GM19099 (cell line): ENCODE results near the gene RPS6KB2.

Source experiments
- POLR2A ChIP-seq: IDR thresholded peaks from 3 replicates; pipeline ENCODE4 v1.6.1; 2011; ENCODE audit warnings: low read depth; ENCODE audit not compliant: insufficient read length; ENCODE audit errors: extremely low read depth

RPS6KB2 gene

GRCh38 chr11:67439321-67440228 is 11.3 kb downstream of the RPS6KB2 start:
- peak; percentile 10 for TF ChIP-seq POLR2A

GRCh38 chr11:67440229-67441097 is 12.2 kb downstream of the RPS6KB2 start:
- no peak for TF ChIP-seq POLR2A

DNA sequence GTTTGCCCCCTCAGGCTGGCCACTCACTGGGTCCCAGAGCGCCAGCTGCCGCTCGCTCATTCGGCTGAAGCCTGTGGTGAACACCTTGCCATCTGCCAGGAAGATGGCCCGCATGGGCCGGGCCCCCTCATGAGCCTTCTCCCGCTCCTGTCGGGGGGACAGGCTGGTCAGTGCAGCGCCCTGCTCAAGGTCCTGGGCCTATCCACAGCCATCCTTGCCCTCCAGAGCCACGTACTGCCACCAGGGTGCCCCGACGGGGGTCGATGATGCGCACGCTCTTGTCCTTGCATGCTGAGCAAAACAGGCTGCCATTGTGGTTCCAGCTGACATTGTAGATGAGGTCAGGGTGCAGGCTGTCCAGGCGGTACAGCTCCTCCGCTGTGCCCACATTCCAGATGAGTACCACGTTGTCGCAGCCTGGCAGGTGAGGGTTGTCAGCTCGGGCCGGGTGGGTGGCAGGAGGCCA is 12.8 kb downstream of the RPS6KB2 start:
- TF ChIP-seq POLR2A = peak; percentile 17

- no peak for TF ChIP-seq POLR2A
Measured at GRCh38 chr11:67441731-67442351, 13.5 kb downstream of the RPS6KB2 start.

DNA sequence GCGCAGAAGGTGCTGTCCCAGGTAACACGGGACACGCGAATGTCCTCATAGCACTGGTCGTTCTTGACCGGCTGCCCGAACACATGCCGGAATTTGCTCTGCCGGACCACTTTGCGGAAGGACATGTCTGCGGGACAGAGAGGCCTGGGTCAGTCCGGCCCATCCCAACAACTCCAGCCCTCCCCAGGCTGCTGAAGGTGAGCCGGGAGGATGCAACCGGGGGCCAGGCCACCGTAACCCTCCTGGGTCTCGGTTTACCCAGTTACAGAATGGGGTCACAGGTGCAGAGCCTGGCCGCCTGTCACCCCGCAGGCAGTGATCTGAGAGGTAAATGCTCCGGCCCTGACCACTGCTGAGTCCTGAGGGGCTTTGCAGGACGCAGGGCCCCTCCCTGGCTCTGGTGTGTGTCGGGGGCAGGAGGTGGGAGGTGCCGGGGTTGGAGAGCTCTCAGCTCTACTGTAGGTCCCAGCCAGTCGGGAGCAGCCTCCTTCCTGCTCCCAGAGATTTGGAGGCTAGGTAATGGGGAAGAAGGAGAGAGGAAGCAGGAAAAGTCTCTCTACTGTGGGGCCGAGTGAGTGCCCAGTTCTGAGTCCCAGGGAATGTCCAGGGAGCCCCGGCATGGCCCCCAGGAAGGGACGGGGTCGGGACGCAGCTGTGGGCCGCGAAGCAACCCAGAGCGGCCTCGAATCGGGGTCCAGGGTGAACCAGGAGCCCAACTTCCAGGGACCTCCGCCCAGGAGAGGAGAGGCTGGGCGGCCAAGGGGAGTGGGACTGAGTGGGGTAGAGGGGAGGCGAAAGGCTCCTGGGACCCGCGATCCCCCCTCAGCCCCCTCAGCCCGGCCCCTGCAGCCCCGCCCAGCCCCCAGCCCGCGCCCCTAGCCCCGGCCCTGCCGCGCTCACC is 14.5 kb downstream of the RPS6KB2 start:
- TF ChIP-seq POLR2A = no peak

DNA sequence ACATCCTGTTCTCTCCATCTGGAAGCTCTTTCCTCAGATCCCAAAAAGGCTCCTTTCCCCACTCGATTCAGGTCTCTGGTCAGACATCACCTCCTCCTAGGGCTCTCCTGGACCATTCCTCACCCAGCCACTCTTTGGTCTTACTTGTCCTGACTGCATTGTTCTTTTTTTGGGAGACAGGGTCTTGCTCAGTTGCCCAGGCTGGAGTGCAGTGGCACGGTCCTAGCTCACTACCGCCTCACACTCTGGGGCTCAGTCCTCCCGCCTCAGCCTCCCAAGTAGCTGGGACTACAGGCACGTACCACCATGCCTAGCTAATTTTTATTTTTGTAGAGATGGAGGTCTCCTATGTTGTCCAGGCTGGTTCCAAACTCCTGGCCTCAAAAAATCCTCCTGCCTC is 17.2 kb downstream of the RPS6KB2 start:
- no peak for TF ChIP-seq POLR2A

- TF ChIP-seq POLR2A = no peak
Measured at GRCh38 chr11:67448220-67448609, 19.9 kb downstream of the RPS6KB2 start.

DNA sequence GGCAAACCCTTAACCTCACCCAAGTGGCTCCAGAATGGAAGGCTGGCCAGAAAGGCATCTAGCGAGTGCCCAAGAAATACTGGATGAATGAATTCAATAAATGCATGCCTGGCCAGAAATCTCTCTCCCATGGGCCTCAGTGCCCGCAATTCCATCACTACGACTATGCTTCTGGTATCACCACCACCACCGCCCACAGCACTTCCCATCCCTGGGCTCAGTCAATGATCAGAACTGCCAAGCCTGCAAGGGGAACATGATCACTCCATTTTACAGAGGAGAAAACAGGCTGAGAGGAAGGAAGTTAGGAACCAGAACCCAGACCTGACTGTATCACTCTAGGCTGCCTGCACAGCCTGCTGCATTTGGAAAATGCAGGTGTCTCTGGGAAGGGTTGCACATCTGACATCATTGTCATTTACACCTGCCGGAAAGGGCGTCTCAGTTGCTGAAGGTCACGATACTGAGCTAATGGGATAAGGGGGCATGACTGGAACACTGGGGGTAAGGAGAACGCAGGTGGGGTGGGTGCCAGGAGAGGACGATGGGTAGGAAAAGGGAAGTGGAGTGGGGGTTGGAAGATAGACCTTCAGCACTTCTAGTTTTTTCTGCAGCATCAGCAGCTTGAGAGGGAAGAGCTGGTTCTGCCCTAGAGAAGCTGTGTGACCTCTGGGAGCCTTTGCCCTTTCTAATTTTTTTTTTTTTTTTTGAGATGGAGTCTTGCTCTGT is 21.0 kb downstream of the RPS6KB2 start:
- TF ChIP-seq POLR2A = no peak

DNA sequence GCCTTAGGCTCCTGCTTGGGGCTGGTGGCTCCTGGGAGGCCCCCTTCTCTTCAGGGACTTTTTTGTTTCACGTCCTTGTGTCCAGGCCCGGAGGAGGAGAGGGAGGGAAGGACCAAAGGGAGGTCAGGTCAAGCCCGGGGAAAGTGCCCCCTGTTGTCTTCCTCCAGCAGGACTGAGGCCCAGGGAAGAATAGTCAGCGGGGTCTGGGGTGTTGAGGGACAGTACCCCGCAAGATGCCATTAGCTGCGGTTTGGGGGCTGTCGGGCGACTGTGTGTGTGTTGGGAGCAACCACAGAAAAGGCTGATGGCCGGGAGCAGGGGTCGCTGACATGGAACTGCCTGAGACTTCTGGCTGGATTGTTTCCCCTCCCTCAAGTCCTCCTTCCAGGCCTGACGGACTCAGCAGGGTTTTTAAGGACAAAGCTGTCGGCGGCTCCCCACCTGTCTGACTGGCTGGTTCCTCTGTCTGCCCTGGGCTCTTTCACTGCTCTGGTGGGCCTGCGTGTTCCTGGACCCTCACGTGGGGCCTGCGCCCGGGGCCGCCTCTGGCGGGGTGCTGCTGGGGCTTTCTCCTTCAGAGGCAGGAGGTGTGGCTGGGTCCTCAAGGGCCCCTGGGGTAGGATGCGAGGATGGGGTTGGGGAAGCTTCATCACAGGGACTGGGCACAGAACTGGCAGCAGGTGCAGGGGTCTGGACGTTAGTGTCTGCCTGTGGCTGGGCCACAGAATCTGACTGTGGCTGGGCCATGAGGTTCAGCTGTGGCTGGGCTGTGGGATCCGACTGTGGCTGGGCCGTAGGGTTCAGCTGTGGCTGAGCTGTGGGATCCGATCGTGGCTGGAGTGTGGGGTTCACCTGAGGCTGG is 22.7 kb downstream of the RPS6KB2 start:
- no peak for TF ChIP-seq POLR2A

- no peak for TF ChIP-seq POLR2A
Measured at GRCh38 chr11:67451658-67451976, 23.3 kb downstream of the RPS6KB2 start.

- TF ChIP-seq POLR2A = no peak
Measured at GRCh38 chr11:67452141-67452952, 24.1 kb downstream of the RPS6KB2 start, which contains the start of gene GPR152. Gene GPR152, minus strand, starts transcription at chr11:67452729. Its CDS starts 5 bp downstream, at chr11:67452724.
